H1 (cell line): ENCODE data around the gene TMEM129. TPM values are rescaled to one million over a fixed set of nuclear protein-coding genes. Genes with fewer than 3 reads are reported as not detected.

Experiments
- CTBP2 ChIP-seq: IDR thresholded peaks from 2 replicates; pipeline ENCODE4 v1.7.0; 2011; ENCODE audit warnings: borderline replicate concordance, mild to moderate bottlenecking, moderate library complexity, mixed read lengths, low read length; ENCODE audit not compliant: insufficient read depth, insufficient read length
- EP300 ChIP-seq, 2 experiments: IDR thresholded peaks; 1 replicate in 1 of 2; 2 replicates in 1 of 2; pipeline ENCODE4 v1.6.1; 2011 to 2012; ENCODE audit warnings: low read depth in 2 of 2, low read length in 2 of 2, mild to moderate bottlenecking in 2 of 2, borderline replicate concordance in 1 of 2, inconsistent platforms in 1 of 2, moderate library complexity in 1 of 2
- EZH2 ChIP-seq: fragments of 200-600 bp; sonication (generic); IDR thresholded peaks from 2 replicates; pipeline ENCODE4 v1.7.1; 2012; ENCODE audit warnings: low read depth, mild to moderate bottlenecking, moderate library complexity, low read length, inconsistent platforms; ENCODE audit not compliant: severe bottlenecking
- HDAC2 ChIP-seq, 2 experiments: fragments of 300-600 bp in 1 of 2; sonication (generic) in 1 of 2; IDR thresholded peaks; 2 replicates each; pipeline ENCODE4 v1.6.1; 2011 to 2012; ENCODE audit warnings: low read depth in 2 of 2, low read length in 2 of 2, mild to moderate bottlenecking in 2 of 2, moderate library complexity in 2 of 2, borderline replicate concordance in 1 of 2, inconsistent platforms in 1 of 2
- JUND ChIP-seq: IDR thresholded peaks from 2 replicates; pipeline ENCODE4 v1.6.1; 2011; ENCODE audit warnings: mild to moderate bottlenecking, improper control_type of control experiment, low read length
- NANOG ChIP-seq: IDR thresholded peaks from 2 replicates; pipeline ENCODE4 v1.6.1; 2011; ENCODE audit warnings: low read length, low read depth, mild to moderate bottlenecking, inconsistent platforms; ENCODE audit not compliant: insufficient read depth, poor library complexity, severe bottlenecking
- polyA plus RNA-seq, 7 experiments: library from polyadenylated mRNA; depleted of rRNA in 3 of 7; stranded (reverse) in 5 of 7; unstranded in 2 of 7; fragments of >200 nt in 5 of 7; fragments of 200-250 nt in 2 of 7; gene quantifications; 1 replicate in 5 of 7; 2 replicates in 1 of 7; 4 replicates in 1 of 7; pipeline versions ENCODE4 v1.2.1 to v1.2.3, GENCODE V29; 2011 to 2013; ENCODE audit warnings: missing spikeins in 2 of 7, mixed read lengths in 2 of 7
- total RNA-seq: library from RNA; stranded (reverse); fragmentation: NEBNext Ultra II Directional; extraction: Animal tissue kit (Norgen Biotek cat#: 25700); gene quantifications from 2 replicates; pipeline ENCODE4 v1.2.1, GENCODE V29; 2021
- TF ChIP-seq, protein P1 (sequence below), 3 experiments: IDR thresholded peaks; 1 replicate in 2 of 3; 2 replicates in 1 of 3; pipeline versions ENCODE4 v1.5.1 to v1.6.1; 2011; ENCODE audit warnings: low read length in 3 of 3, mild to moderate bottlenecking in 3 of 3, inconsistent platforms in 2 of 3, low read depth in 1 of 3, moderate library complexity in 1 of 3; ENCODE audit not compliant: insufficient read depth in 1 of 3; ENCODE audit errors: control extremely low read depth in 1 of 3

Gene TMEM129
- total and polyA plus RNA-seq, 2 of the 8 experiments (the other 6 are each of a cell fraction or from before 2014, with no cell fraction given) = 31.5 to 58.7 TPM

DNA sequence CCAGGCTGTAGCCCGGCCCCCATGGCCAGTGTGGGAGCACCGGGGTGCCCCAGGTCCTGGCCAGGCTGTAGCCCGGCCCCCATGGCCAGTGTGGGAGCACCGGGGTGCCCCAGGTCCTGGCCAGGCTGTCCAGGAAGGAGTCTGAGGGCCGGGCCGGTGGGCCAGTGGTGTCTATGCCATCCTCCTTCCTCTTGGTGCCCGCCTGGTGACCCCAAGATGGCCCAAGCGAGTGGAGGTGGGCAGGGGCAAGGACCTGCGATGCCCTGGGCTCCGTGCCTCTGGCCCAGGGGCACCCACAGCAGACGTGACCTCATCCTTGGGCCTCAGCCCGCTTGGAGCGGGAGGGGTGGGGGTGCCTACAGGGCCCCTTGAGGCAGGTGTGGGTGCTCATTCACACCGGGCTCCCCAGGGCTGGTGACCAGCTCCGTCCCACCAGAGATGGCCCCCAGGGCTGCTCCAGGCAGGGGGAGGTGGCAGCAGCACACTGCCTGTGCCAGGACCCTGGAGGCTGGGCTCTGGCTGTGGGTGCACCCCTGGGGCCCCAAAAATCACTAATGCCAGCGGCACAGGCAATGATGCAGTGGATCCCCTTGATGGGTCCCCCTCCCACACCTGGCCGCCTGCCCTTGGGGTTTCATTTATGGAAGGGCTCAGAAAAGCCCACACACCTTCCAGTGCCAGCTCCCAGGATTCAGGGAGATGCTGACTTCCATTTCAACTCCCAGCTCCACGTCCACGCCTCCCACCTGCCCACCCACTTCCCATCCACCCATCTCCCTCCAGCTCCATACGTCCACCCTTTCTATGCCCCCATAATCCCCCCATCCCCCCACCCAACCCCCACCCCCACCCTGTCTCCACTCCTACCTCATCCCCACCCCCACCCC lies 36.0 kb upstream of the TMEM129 start (continued):
- TF ChIP-seq EP300 (IDR thresholded peaks at IDR 0.05; ENCODE audit: borderline replicate concordance in 1 of 2, low read depth in 2 of 2, low read length in 2 of 2) (no peak), CTBP2 (no peak), EZH2 (no peak), JUND (no peak), NANOG (no peak), HDAC2 (IDR thresholded peaks at IDR 0.05; ENCODE audit: borderline replicate concordance in 1 of 2, low read depth in 2 of 2, low read length in 2 of 2) (no peak)
- TF ChIP-seq, protein P1, sequence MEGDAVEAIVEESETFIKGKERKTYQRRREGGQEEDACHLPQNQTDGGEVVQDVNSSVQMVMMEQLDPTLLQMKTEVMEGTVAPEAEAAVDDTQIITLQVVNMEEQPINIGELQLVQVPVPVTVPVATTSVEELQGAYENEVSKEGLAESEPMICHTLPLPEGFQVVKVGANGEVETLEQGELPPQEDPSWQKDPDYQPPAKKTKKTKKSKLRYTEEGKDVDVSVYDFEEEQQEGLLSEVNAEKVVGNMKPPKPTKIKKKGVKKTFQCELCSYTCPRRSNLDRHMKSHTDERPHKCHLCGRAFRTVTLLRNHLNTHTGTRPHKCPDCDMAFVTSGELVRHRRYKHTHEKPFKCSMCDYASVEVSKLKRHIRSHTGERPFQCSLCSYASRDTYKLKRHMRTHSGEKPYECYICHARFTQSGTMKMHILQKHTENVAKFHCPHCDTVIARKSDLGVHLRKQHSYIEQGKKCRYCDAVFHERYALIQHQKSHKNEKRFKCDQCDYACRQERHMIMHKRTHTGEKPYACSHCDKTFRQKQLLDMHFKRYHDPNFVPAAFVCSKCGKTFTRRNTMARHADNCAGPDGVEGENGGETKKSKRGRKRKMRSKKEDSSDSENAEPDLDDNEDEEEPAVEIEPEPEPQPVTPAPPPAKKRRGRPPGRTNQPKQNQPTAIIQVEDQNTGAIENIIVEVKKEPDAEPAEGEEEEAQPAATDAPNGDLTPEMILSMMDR (IDR thresholded peaks at IDR 0.05; ENCODE audit: control extremely low read depth in 1 of 3, insufficient read depth in 1 of 3, low read depth in 1 of 3, low read length in 3 of 3) = no peak
